UCSD-AML1 (cell line): ENCODE data around the gene TAF1.
"Not testable (repeated sequence)": the region's sequence is repeated elsewhere in the genome, so short reads cannot be mapped to it uniquely, and the experiment has no call there.

ENCODE experiments used
- DNase-seq: peaks from one replicate; lab custom pipeline; 2025; ENCODE audit not compliant: unreplicated experiment; lab: John Stamatoyannopoulos, UW

Gene TAF1

GRCh38 chrX:71496476-71496875 lies 130.3 kb downstream of the TAF1 start:
- DNase-seq: no peak

DNA sequence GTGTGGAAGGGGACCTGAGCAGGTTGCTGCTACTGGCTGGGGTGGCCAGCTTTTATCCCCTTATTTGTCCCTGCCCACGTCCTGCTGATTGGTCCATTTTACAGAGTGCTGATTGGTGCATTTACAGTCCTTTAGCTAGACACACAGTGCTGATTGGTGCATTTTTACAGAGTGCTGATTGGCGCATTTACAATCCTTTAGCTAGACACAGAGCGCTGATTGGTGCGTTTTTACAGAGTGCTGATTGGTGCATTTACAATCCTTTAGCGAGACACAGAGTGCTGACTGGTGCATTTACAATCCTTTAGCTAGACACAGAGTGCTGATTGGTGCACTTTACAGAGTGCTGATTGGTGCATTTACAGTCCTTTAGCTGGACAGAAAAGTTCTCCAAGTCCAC lies 135.9 kb downstream of the TAF1 start:
- DNase-seq: not testable (repeated sequence)

DNA sequence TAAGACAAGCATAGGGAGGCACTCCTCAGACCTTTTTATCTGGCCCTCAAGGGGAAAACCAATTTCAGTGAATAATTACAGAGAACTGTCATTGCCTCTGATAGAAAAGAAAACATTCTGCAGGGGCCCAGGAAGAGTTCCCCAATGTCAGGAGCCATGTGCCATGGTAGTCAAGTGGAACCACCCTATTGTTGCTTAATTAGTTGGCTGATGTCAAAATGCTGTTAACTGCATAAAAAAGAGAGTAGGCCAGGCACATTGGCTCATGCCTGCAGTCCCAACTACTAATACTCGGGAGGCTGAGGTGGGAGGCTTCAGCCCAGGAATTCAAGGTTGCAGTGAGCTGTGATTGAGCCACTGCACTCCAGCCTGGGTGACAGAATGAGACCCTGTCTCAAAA lies 138.2 kb downstream of the TAF1 start:
- DNase-seq: no peak

DNA sequence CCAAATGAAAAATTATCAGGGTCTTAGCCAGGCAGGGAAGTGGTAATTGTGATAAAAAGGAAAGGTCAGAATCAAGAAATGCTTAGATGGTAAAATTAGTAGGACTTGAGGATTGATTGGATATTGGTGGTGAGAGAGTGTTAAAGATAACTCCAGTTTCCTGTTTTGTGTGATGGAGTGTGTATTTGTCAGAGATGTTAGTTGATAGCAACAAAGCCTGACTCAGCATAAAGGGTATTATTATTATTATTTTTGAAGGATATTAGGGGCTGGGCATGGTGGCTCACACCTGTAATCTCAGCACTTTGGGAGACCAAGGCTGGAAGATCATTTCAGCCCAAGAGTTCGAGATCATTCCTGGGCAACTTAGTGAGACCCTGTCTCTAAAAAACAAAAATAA lies 143.1 kb downstream of the TAF1 start:
- DNase-seq: no peak

DNA sequence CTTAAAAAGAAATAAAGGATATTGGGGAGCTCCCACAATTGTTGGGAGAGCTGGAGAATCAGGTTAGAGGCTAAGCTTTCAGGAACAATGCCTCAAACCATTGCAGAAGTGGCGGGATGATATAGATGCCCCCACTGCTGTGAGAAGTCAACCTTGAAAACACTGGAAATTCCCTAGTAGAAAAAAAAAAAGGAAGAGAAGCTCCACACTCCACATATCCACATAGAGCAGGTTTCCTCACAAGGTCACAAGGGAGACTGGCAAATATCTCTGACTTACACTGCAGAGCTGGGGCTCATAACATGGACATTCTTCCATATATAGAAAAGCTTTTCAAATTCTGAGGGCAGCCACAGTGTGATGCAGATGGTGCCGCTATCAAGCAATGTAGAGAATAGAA lies 144.0 kb downstream of the TAF1 start:
- no peak for DNase-seq

DNA sequence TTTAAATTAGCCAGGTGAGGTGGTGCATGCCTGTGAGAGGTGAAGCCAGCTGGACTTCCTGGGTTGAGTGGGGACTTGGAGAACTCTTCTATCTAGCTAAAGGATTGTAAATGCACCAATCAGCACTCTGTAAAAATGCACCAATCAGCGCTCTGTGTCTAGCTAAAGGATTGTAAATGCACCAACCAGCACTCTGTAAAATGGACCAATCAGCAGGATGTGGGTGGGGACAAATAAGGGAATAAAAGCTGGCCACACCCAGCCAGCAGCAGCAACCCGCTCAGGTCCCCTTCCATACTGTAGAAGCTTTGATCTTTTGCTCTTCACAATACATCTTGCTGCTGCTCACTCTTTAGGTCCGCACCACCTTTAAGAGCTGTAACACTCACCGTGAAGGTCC lies 147.6 kb downstream of the TAF1 start:
- not testable (repeated sequence) for DNase-seq

DNA sequence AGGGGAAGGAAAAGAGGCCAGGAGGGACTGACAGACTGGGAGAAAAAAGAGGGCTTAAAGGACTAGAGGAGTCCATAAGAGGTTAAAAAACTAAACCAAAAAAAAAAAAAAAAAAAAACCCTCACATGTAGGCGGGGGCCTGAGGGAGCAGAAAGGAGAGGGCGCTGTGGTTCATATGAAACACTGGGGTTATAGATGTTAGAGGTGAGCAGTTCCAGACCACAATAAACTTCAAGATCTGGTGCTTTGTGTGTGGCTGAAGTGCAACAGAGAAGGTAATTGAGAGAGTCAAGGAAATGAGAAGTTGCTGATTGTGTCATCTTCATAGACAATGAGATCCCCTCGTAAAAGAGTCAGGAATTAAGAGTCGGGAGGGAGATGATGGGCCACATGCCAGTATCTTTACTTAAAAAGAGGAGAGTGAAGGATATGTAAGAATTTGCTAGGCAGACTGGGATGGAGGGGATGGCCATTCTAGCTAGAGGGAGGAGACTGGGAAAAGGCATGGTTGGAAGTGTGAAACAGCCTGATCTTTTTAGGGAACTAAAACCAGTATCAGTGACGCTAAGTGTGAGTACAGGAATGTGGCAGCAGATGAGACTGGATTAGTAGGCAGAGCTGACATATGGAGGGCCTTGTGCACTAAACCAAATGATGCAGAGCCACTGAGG lies 148.3 kb downstream of the TAF1 start:
- DNase-seq: no peak

GRCh38 chrX:71515038-71515396 lies 148.9 kb downstream of the TAF1 start:
- DNase-seq: no peak
